H1 (cell line): Measurements from ENCODE around the gene DUOX1. TPM values are rescaled to one million over a fixed set of nuclear protein-coding genes. Genes with fewer than 3 reads are reported as not detected.

ENCODE experiments used
- CTCF ChIA-PET: fragments of 300-600 bp; sonication (Branson Sonifier 250); formaldehyde crosslinking; loops from one replicate; lab custom pipeline; 2021; ENCODE audit not compliant: partially characterized antibody; lab: Charles Lee
- POLR2A ChIA-PET: fragments of 300-600 bp; sonication (Branson Sonifier 250); formaldehyde crosslinking; loops from one replicate; lab custom pipeline; 2021; ENCODE audit warnings: inconsistent platforms; ENCODE audit not compliant: partially characterized antibody; lab: Charles Lee
- DNase-seq, 2 experiments: peaks; one replicate each; pipeline versions ENCODE4 v3.0.0 to v3.0.0-alpha.2; 2010 to 2022; ENCODE audit warnings: low spot score in 2 of 2, low read depth in 1 of 2, mixed read lengths in 1 of 2
- FAIRE-seq: peaks from 2 replicates; lab custom pipeline; 2011; peaks lifted over from hg19 to GRCh38; lab: Jason Lieb, UNC
- H2AFZ ChIP-seq: 2 replicates; pipeline ENCODE4 v1.8.1; 2012; ENCODE audit warnings: low read length, inconsistent platforms
- H2AK5ac ChIP-seq: 2 replicates; pipeline ENCODE4 v1.6.1; 2013; ENCODE audit warnings: low read depth, low read length
- H2BK120ac ChIP-seq: replicated peaks from 2 replicates; pipeline ENCODE3; 2013; ENCODE audit warnings: low read depth, low read length, inconsistent platforms
- H2BK12ac ChIP-seq: 2 replicates; pipeline ENCODE4 v1.6.1; 2013; ENCODE audit warnings: low read depth, low read length
- H2BK15ac ChIP-seq: 2 replicates; pipeline ENCODE4 v1.6.1; 2013; ENCODE audit warnings: low read length
- H2BK20ac ChIP-seq: 2 replicates; pipeline ENCODE4 v1.6.1; 2013; ENCODE audit warnings: low read length
- H2BK5ac ChIP-seq: 2 replicates; pipeline ENCODE4 v1.6.1; 2013; ENCODE audit warnings: low read depth, low read length
- H3K14ac ChIP-seq: 2 replicates; pipeline ENCODE4 v1.6.1; 2013; ENCODE audit warnings: inconsistent platforms; ENCODE audit not compliant: insufficient read length
- H3K18ac ChIP-seq: 2 replicates; pipeline ENCODE4 v1.6.1; 2013; ENCODE audit warnings: low read length; ENCODE audit errors: extremely low read depth
- H3K23ac ChIP-seq: 2 replicates; pipeline ENCODE4 v1.6.1; 2013; ENCODE audit warnings: inconsistent platforms; ENCODE audit not compliant: insufficient read length
- H3K23me2 ChIP-seq: 2 replicates; pipeline ENCODE4 v1.6.1; 2013; ENCODE audit warnings: low read depth, low read length
- H3K27ac ChIP-seq: 2 replicates; pipeline ENCODE4 v1.6.1; 2011; ENCODE audit warnings: low read depth, low read length, inconsistent platforms
- H3K27me3 ChIP-seq, 4 experiments: replicated peaks in 1 of 4; 1 replicate in 1 of 4; 2 replicates in 3 of 4; pipeline versions ENCODE4 v1.6.1 to v1.8.1; 2011 to 2013; ENCODE audit warnings: low read length in 3 of 4, mild to moderate bottlenecking in 3 of 4, inconsistent platforms in 2 of 4, mixed read lengths in 2 of 4, moderate library complexity in 1 of 4; ENCODE audit not compliant: control insufficient read depth in 3 of 4, insufficient read depth in 3 of 4; ENCODE audit errors: extremely low read depth in 1 of 4
- H3K36me3 ChIP-seq, 4 experiments: 2 replicates each; pipeline versions ENCODE4 v1.6.1 to v1.8.1; 2011 to 2013; ENCODE audit warnings: mild to moderate bottlenecking in 4 of 4, low read length in 3 of 4, moderate library complexity in 2 of 4, control low read depth in 1 of 4, inconsistent platforms in 1 of 4; ENCODE audit not compliant: insufficient read depth in 4 of 4, control insufficient read depth in 2 of 4
- H3K4ac ChIP-seq: replicated peaks from 2 replicates; pipeline ENCODE3; 2013; ENCODE audit warnings: low read length, low read depth, mixed read lengths, inconsistent platforms; ENCODE audit not compliant: insufficient read length
- H3K4me1 ChIP-seq, 4 experiments: replicated peaks in 1 of 4; 1 replicate in 1 of 4; 2 replicates in 3 of 4; pipeline versions ENCODE4 v1.6.1 to v1.8.1; 2011 to 2013; ENCODE audit warnings: low read length in 3 of 4, inconsistent platforms in 2 of 4, mixed read lengths in 1 of 4; ENCODE audit not compliant: insufficient read depth in 4 of 4, control insufficient read depth in 3 of 4
- H3K4me2 ChIP-seq, 2 experiments: 2 replicates each; pipeline versions ENCODE4 v1.6.1 to v1.8.1; 2011 to 2013; ENCODE audit warnings: low read depth in 2 of 2, low read length in 2 of 2, control low read depth in 1 of 2, inconsistent platforms in 1 of 2, mild to moderate bottlenecking in 1 of 2; ENCODE audit not compliant: insufficient read depth in 1 of 2
- H3K4me3 ChIP-seq, 4 experiments: fragments of 200-600, 300-600 bp in 1 of 4; sonication (generic), shearing (Covaris generic), sonication (Bioruptor Twin) in 1 of 4; 2 replicates each; pipeline versions ENCODE4 v1.5.1 to v1.8.1; 2011 to 2016; ENCODE audit warnings: low read length in 4 of 4, low read depth in 3 of 4, control low read depth in 2 of 4, inconsistent platforms in 2 of 4, mild to moderate bottlenecking in 2 of 4, mixed read lengths in 1 of 4, moderate library complexity in 1 of 4; ENCODE audit not compliant: insufficient read depth in 2 of 4; ENCODE audit errors: extremely low read depth in 1 of 4
- H3K56ac ChIP-seq: replicated peaks from 2 replicates; pipeline ENCODE3; 2013; ENCODE audit warnings: low read depth, mild to moderate bottlenecking, mixed read lengths, low read length, inconsistent platforms; ENCODE audit not compliant: insufficient read length
- H3K79me1 ChIP-seq: 2 replicates; pipeline ENCODE4 v1.6.1; 2013; ENCODE audit warnings: low read depth, low read length, control low read depth
- H3K79me2 ChIP-seq, 2 experiments: 2 replicates each; pipeline versions ENCODE4 v1.6.1 to v1.8.1; 2012 to 2013; ENCODE audit warnings: low read length in 2 of 2, mild to moderate bottlenecking in 2 of 2, inconsistent platforms in 1 of 2; ENCODE audit not compliant: insufficient read depth in 2 of 2, control insufficient read depth in 1 of 2
- H3K9ac ChIP-seq, 4 experiments: replicated peaks in 1 of 4; 1 replicate in 1 of 4; 2 replicates in 3 of 4; pipeline versions ENCODE4 v1.6.1 to v1.8.1; 2011 to 2013; ENCODE audit warnings: low read depth in 3 of 4, low read length in 3 of 4, control low read depth in 2 of 4, mild to moderate bottlenecking in 2 of 4, moderate library complexity in 2 of 4, inconsistent platforms in 1 of 4; ENCODE audit errors: extremely low read depth in 1 of 4
- H3K9me3 ChIP-seq, 2 experiments: 2 replicates each; pipeline versions ENCODE4 v1.6.1 to v1.8.1; 2012 to 2013; ENCODE audit warnings: mild to moderate bottlenecking in 2 of 2, moderate library complexity in 2 of 2, control low read depth in 1 of 2, inconsistent platforms in 1 of 2, low read depth in 1 of 2, low read length in 1 of 2, mixed read lengths in 1 of 2; ENCODE audit not compliant: insufficient read depth in 2 of 2
- H4K20me1 ChIP-seq, 2 experiments: replicated peaks in 1 of 2; 2 replicates each; pipeline versions ENCODE3 to v1.8.1; 2011 to 2013; ENCODE audit warnings: inconsistent platforms in 2 of 2, low read length in 2 of 2, mild to moderate bottlenecking in 1 of 2; ENCODE audit not compliant: insufficient read depth in 2 of 2, control insufficient read depth in 1 of 2
- H4K5ac ChIP-seq: 2 replicates; pipeline ENCODE4 v1.6.1; 2013; ENCODE audit warnings: low read length, low read depth, mixed read lengths, inconsistent platforms; ENCODE audit not compliant: insufficient read length
- H4K8ac ChIP-seq: 2 replicates; pipeline ENCODE4 v1.8.0; 2013; ENCODE audit warnings: mild to moderate bottlenecking, moderate library complexity, low read length, inconsistent platforms; ENCODE audit not compliant: insufficient read depth; ENCODE audit errors: extremely low read depth
- H4K91ac ChIP-seq: replicated peaks from 2 replicates; pipeline ENCODE3; 2013; ENCODE audit warnings: low read length, mixed read lengths, inconsistent platforms; ENCODE audit not compliant: insufficient read length
- CHD2 ChIP-seq: IDR thresholded peaks from 2 replicates; pipeline ENCODE4 v1.6.1; 2012; ENCODE audit warnings: low read length, improper control_type of control experiment
- CTCF ChIP-seq, 3 experiments: IDR thresholded peaks; 1 replicate in 2 of 3; 2 replicates in 1 of 3; pipeline versions ENCODE4 v1.5.1 to v1.6.1; 2011; ENCODE audit warnings: low read length in 3 of 3, mild to moderate bottlenecking in 3 of 3, inconsistent platforms in 2 of 3, low read depth in 1 of 3, moderate library complexity in 1 of 3; ENCODE audit not compliant: insufficient read depth in 1 of 3; ENCODE audit errors: control extremely low read depth in 1 of 3
- MAX ChIP-seq: IDR thresholded peaks from 2 replicates; pipeline ENCODE4 v1.6.1; 2012; ENCODE audit warnings: inconsistent platforms
- RAD21 ChIP-seq, 2 experiments: IDR thresholded peaks in 1 of 2; conservative IDR thresholded peaks in 1 of 2; 2 replicates each; pipeline ENCODE4 v1.6.1; 2011; ENCODE audit warnings: low read depth in 2 of 2, low read length in 2 of 2, improper control_type of control experiment in 1 of 2, inconsistent platforms in 1 of 2, mild to moderate bottlenecking in 1 of 2, moderate library complexity in 1 of 2
- RNF2 ChIP-seq: fragments of 200-900, 300-1000 bp; sonication (generic); IDR thresholded peaks from 2 replicates; pipeline ENCODE4 v1.7.1; 2016; ENCODE audit warnings: borderline replicate concordance, low read depth, mild to moderate bottlenecking, antibody characterized with exemption, low read length; ENCODE audit not compliant: poor library complexity, severe bottlenecking; ENCODE audit errors: missing control alignments
- SIX5 ChIP-seq: IDR thresholded peaks from 2 replicates; pipeline ENCODE4 v1.6.1; 2011; ENCODE audit warnings: mild to moderate bottlenecking, low read depth, low read length
- WGBS, 2 experiments: shearing (Covaris generic) in 1 of 2; methylation state at CpG; one replicate each; pipeline versions ENCODE4 v1.1.6 to v1.1.7; 2013 to 2015; ENCODE audit warnings: low lambda C conversion rate in 2 of 2, mixed read lengths in 2 of 2, inconsistent platforms in 1 of 2, low coverage in 1 of 2, missing lambda C conversion rate in 1 of 2; ENCODE audit not compliant: insufficient replicate concordance in 2 of 2, insufficient coverage in 1 of 2, insufficient read length in 1 of 2; ENCODE audit errors: extremely low coverage in 1 of 2, missing lambda C conversion rate in 1 of 2; 5-methylcytosine and 5-hydroxymethylcytosine counted together
- polyA plus RNA-seq, 7 experiments: library from polyadenylated mRNA; depleted of rRNA in 3 of 7; stranded (reverse) in 5 of 7; unstranded in 2 of 7; fragments of >200 nt in 5 of 7; fragments of 200-250 nt in 2 of 7; gene quantifications; 1 replicate in 5 of 7; 2 replicates in 1 of 7; 4 replicates in 1 of 7; pipeline versions ENCODE4 v1.2.1 to v1.2.3, GENCODE V29; 2011 to 2013; ENCODE audit warnings: missing spikeins in 2 of 7, mixed read lengths in 2 of 7
- total RNA-seq: library from RNA; stranded (reverse); fragmentation: NEBNext Ultra II Directional; extraction: Animal tissue kit (Norgen Biotek cat#: 25700); gene quantifications from 2 replicates; pipeline ENCODE4 v1.2.1, GENCODE V29; 2021

Gene DUOX1
- total and polyA plus RNA-seq, 2 of the 8 experiments (the other 6 are each of a cell fraction or from before 2014, with no cell fraction given) = 0.84 to 1.4 TPM

DNA sequence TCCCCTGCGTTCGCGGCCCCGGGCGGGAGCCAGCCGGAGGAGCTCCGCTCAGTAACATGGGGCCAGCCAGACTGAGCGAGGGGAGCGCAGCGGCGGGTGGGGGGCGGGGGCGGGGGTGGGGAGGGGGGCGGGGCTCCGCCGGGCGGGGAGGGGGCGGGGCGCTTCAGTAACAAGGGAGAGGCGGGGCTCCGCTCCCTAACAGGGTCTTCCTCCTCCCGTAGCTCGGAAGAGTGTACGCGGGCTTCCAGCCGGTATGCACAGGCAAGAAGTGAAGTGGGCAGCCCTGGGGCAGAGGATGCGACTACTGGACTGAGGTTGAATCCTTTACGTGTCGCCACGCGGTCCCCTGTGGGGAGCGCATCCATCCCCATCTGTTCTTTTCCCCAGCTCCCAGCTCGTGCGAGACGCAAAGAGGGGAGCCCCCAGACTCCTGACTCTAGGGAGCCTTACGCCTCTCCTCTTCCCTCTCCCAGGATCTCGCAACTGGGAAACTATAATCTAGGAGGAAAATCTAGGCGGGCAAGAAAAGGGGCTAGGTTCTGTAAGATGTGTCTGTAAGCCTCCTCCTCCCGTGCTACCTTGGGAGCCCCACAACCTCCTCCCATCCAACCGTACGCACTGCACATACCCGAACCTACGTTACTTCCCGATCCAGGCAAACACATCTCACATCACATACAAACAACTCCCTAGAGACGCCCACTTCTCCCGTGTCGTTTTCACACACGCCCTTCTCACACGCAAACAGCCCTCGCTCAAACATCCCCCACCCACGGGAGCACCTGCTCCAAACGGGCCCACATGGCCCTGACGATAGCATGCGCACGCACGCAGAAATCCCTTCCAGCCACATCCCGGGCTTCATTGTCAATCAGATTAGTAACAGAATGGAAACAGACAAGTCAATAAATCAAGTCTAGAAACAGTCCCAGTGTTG is 58.4 kb downstream of the DUOX1 start, which contains the start of gene SHF:
Gene SHF (minus strand): TSS at position 73 of the 937 bp plus-strand sequence. CDS start 15 bp downstream, at position 58.
- H3K4me2 ChIP-seq = peak within 1 kb of the TSS; percentile 94 to 96
- peaks cover 3 to 22% of the 10 kb centered on the region in 2 experiments for H4K20me1 ChIP-seq
- H3K36me3 ChIP-seq = no peaks in the 10 kb centered on the region
- H3K23me2 ChIP-seq = peaks cover 16% of the 10 kb centered on the region; the same call in 1 of the 2 replicates
- H4K8ac ChIP-seq = peak within 1 kb of the TSS; percentile 57
- peaks cover 0 to 19% (median 13%) of the 10 kb centered on the region in 4 experiments; a peak in 6 of 7 replicates for H3K27me3 ChIP-seq
- H3K18ac ChIP-seq = peak within 1 kb of the TSS; percentile 87
- ChIA-PET CTCF (interaction anchor here (39.2 to 41.8 kb wide), 2 partner anchors 6 to 14 kb away, joined by 1117 read pairs; partner anchors contain the start of gene SHF), POLR2A (interaction anchor here (0.8 to 6.4 kb wide), 8 partner anchors 8 to 24 kb away, joined by 3 to 55 read pairs (median 4); no protein-coding TSS in a partner anchor)
- DNase-seq (peak in 1 of 2 experiments; percentile 77), FAIRE-seq (no peak)
- no peak within 1 kb of the TSS for H3K27ac ChIP-seq
- peak within 1 kb of the TSS; percentile 95 for H2AFZ ChIP-seq
- H2AK5ac ChIP-seq = 0 out of 2 replicates have a peak within 1 kb of the TSS, but pooled peaks have one; percentile 11
- H2BK12ac ChIP-seq = peak within 1 kb of the TSS; percentile 20; the same call in 1 of the 2 replicates
- H3K9ac ChIP-seq = peak within 1 kb of the TSS; percentile 29 to 59 (median 34); a peak in 6 of 7 replicates
- H3K9me3 ChIP-seq = no peaks in the 10 kb centered on the region
- H3K14ac ChIP-seq = no peak within 1 kb of the TSS
- peak within 1 kb of the TSS; percentile 3 for H3K4ac ChIP-seq
- no peak within 1 kb of the TSS for H4K5ac ChIP-seq
- H2BK20ac ChIP-seq = no peak within 1 kb of the TSS
- WGBS, 2 experiments = 9% methylated on average over 29 of the region's 57 CpGs; no CpG with 5 or more reads in 1 of the 2 experiments
- H3K79me1 ChIP-seq = peaks cover 9% of the 10 kb centered on the region
- H2BK120ac ChIP-seq = peak within 1 kb of the TSS; percentile 21
- H4K91ac ChIP-seq = peak within 1 kb of the TSS; percentile 41
- H3K23ac ChIP-seq = no peak within 1 kb of the TSS
- H3K56ac ChIP-seq = no peak within 1 kb of the TSS
- H3K79me2 ChIP-seq = peaks cover 8 to 36% of the 10 kb centered on the region in 2 experiments; a peak in 3 of 4 replicates
- H3K4me1 ChIP-seq = peaks cover 5 to 22% (median 13%) of the 10 kb centered on the region in 4 experiments
- H2BK15ac ChIP-seq = no peak within 1 kb of the TSS
- H3K4me3 ChIP-seq = peak within 1 kb of the TSS; percentile 61 to 93 (median 82)
- H2BK5ac ChIP-seq = no peak within 1 kb of the TSS
- TF ChIP-seq MAX (no peak), SIX5 (no peak), CHD2 (no peak), RNF2 (no peak), CTCF (IDR thresholded peaks at IDR 0.05; ENCODE audit: control extremely low read depth in 1 of 3, insufficient read depth in 1 of 3, low read depth in 1 of 3, low read length in 3 of 3) (no peak), RAD21 (IDR thresholded peaks at IDR 0.05 in 1 of 2, conservative IDR thresholded peaks at IDR 0.05 in 1 of 2; ENCODE audit: low read depth in 2 of 2, low read length in 2 of 2) (no peak)
